Endothelial cell of umbilical vein (primary cell): ENCODE measurements around the gene NRARP. TPM values are rescaled to one million over a fixed set of nuclear protein-coding genes. Genes with fewer than 3 reads are reported as not detected.

Experiments
- BruUV-seq: library from RNA; stranded (reverse); fragments of 400-500 nt; replicated peaks from 2 replicates; lab custom pipeline; 2021; lab: Mats Ljungman, UMichigan
- CTCF ChIA-PET: fragments of 300-600, 350-600 bp; sonication (Branson Sonifier 250); formaldehyde crosslinking; loops from one replicate; lab custom pipeline; 2021; ENCODE audit warnings: antibody characterized with exemption, inconsistent platforms; lab: Charles Lee
- POLR2A ChIA-PET: fragments of 300-600, 350-600 bp; sonication (Branson Sonifier 250); formaldehyde crosslinking; loops from one replicate; lab custom pipeline; 2021; ENCODE audit warnings: antibody characterized with exemption, inconsistent platforms; lab: Charles Lee
- DNase-seq: peaks from one replicate; pipeline ENCODE4 v3.0.0-alpha.2; 2011; ENCODE audit warnings: low read depth, low spot score
- FAIRE-seq: peaks from 2 replicates; lab custom pipeline; 2011; peaks lifted over from hg19 to GRCh38; lab: Jason Lieb, UNC
- H2AFZ ChIP-seq: 2 replicates; pipeline ENCODE4 v1.6.0; 2012; ENCODE audit warnings: low read depth, low read length, control low read depth, inconsistent platforms
- H3K27ac ChIP-seq: 2 replicates; pipeline ENCODE4 v1.5.1; 2011; ENCODE audit warnings: low read depth, mild to moderate bottlenecking, control low read depth, low read length, moderate library complexity; ENCODE audit not compliant: insufficient read depth
- H3K27me3 ChIP-seq, 2 experiments: 2 replicates each; pipeline versions ENCODE4 v1.6.0 to v1.6.1; 2011; ENCODE audit warnings: low read length in 2 of 2, mixed read lengths in 1 of 2; ENCODE audit not compliant: control insufficient read depth in 2 of 2, insufficient read depth in 2 of 2
- H3K36me3 ChIP-seq, 2 experiments: 2 replicates in 1 of 2; 3 replicates in 1 of 2; pipeline ENCODE4 v1.5.1; 2011; ENCODE audit warnings: low read length in 2 of 2, mild to moderate bottlenecking in 1 of 2, moderate library complexity in 1 of 2; ENCODE audit not compliant: control insufficient read depth in 2 of 2, insufficient read depth in 2 of 2; ENCODE audit errors: extremely low read depth in 1 of 2
- H3K4me1 ChIP-seq: 3 replicates; pipeline ENCODE4 v1.5.1; 2011; ENCODE audit warnings: mild to moderate bottlenecking, low read length; ENCODE audit not compliant: control insufficient read depth, insufficient read depth; ENCODE audit errors: extremely low read depth
- H3K4me2 ChIP-seq: 2 replicates; pipeline ENCODE4 v1.6.1; 2011; ENCODE audit warnings: low read length, control low read depth, mixed read lengths; ENCODE audit not compliant: insufficient read depth
- H3K4me3 ChIP-seq, 3 experiments: fragments of 200-600 bp in 1 of 3; sonication (generic), shearing (Covaris generic) in 1 of 3; replicated peaks in 1 of 3; 2 replicates each; pipeline ENCODE4 v1.5.1; 2011 to 2016; ENCODE audit warnings: control low read depth in 3 of 3, low read length in 3 of 3, mild to moderate bottlenecking in 2 of 3, inconsistent platforms in 1 of 3, low read depth in 1 of 3, moderate library complexity in 1 of 3; ENCODE audit not compliant: insufficient read depth in 1 of 3
- H3K79me2 ChIP-seq: 2 replicates; pipeline ENCODE4 v1.6.0; 2012; ENCODE audit warnings: low read length, inconsistent platforms; ENCODE audit not compliant: control insufficient read depth, insufficient read depth
- H3K9ac ChIP-seq: replicated peaks from 2 replicates; pipeline ENCODE3; 2011; ENCODE audit warnings: low read length, control low read depth; ENCODE audit not compliant: insufficient read depth; ENCODE audit errors: extremely low read depth
- H3K9me1 ChIP-seq: replicated peaks from 3 replicates; pipeline ENCODE4 v1.6.0; 2011; ENCODE audit warnings: mild to moderate bottlenecking, low read length; ENCODE audit not compliant: control insufficient read depth, insufficient read depth; ENCODE audit errors: extremely low read depth
- H3K9me3 ChIP-seq: replicated peaks from 2 replicates; pipeline ENCODE4 v1.5.1; 2012; ENCODE audit warnings: low read length, inconsistent platforms; ENCODE audit not compliant: control insufficient read depth, insufficient read depth
- H4K20me1 ChIP-seq: replicated peaks from 2 replicates; pipeline ENCODE3; 2011; ENCODE audit warnings: mild to moderate bottlenecking, low read length; ENCODE audit not compliant: control insufficient read depth, insufficient read depth; ENCODE audit errors: extremely low read depth
- CTCF ChIP-seq, 2 donors: IDR thresholded peaks; 1 replicate in 1 of 2; 2 replicates in 1 of 2; pipeline ENCODE4 v1.5.1; 2011; ENCODE audit warnings: low read length in 2 of 2, mild to moderate bottlenecking in 2 of 2, moderate library complexity in 2 of 2, control low read depth in 1 of 2, inconsistent platforms in 1 of 2, low read depth in 1 of 2; ENCODE audit not compliant: insufficient read depth in 1 of 2; ENCODE audit errors: extremely low read depth in 1 of 2
- EZH2 ChIP-seq: IDR thresholded peaks from 2 replicates; pipeline ENCODE4 v1.6.1; 2012; ENCODE audit warnings: borderline replicate concordance, low read depth, mild to moderate bottlenecking, moderate library complexity, low read length, inconsistent platforms; ENCODE audit not compliant: severe bottlenecking
- FOS ChIP-seq: IDR thresholded peaks from 2 replicates; pipeline ENCODE4 v1.6.1; 2011; ENCODE audit warnings: mild to moderate bottlenecking, low read length, moderate library complexity, borderline replicate concordance; ENCODE audit not compliant: insufficient read depth
- GATA2 ChIP-seq: IDR thresholded peaks from 2 replicates; pipeline ENCODE4 v1.7.0; 2011; ENCODE audit warnings: low read depth, mild to moderate bottlenecking, moderate library complexity, mixed read lengths, low read length; ENCODE audit not compliant: insufficient read length, insufficient read depth
- JUN ChIP-seq: IDR thresholded peaks from 2 replicates; pipeline ENCODE4 v1.6.1; 2011; ENCODE audit warnings: borderline replicate concordance, low read depth; ENCODE audit not compliant: insufficient read length, insufficient read depth
- MYC ChIP-seq: IDR thresholded peaks from one replicate; pipeline ENCODE4 v1.6.1; 2011; ENCODE audit warnings: mild to moderate bottlenecking, low read depth, low read length
- POLR2AphosphoS5 ChIP-seq: IDR thresholded peaks from 2 replicates; pipeline ENCODE4 v1.6.1; 2012; ENCODE audit warnings: low read depth, mild to moderate bottlenecking, control low read depth, low read length, moderate library complexity; ENCODE audit not compliant: insufficient read depth
- dilution Hi-C: fragments of 300-500 bp; cut with MboI; formaldehyde crosslinking; loops from one replicate; pipeline ENCODE4 v1.15.0; 2019; ENCODE audit warnings: low sequenced_read_pairs; ENCODE audit not compliant: extremely low pct_ligation_motif_present
- intact Hi-C: fragments of 100-400 bp; cut with micrococcal nuclease; formaldehyde crosslinking; loops from one replicate; pipeline ENCODE4 v1.10.0; 2022
- polyA plus RNA-seq, 4 experiments: library from polyadenylated mRNA; depleted of rRNA in 3 of 4; stranded (reverse) in 3 of 4; unstranded in 1 of 4; fragments of >200 nt; gene quantifications; 2 replicates each; pipeline versions ENCODE4 v1.2.1 to v1.2.3, GENCODE V29; 2011 to 2012; ENCODE audit warnings: missing spikeins in 1 of 4
- total RNA-seq: library from RNA; stranded (reverse); gene quantifications from 2 replicates; pipeline ENCODE4 v1.2.3, GENCODE V29; 2021

The NRARP gene
- total and polyA plus RNA-seq, 2 donors (not counting 3 experiments of a cell fraction or from before 2014, with no cell fraction given): 50.0 to 72.9 TPM

GRCh38 chr9:137279741-137280473, 22.2 kb downstream of the NRARP start:
- Histone ChIP-seq H3K27ac (no peak overlapping the region), H3K27me3 (no peaks in the 10 kb centered on the region), H3K9me3 (no peaks in the 10 kb centered on the region), H3K4me2 (no peak overlapping the region), H3K4me3 (no peak overlapping the region), H3K79me2 (peaks cover 42% of the 10 kb centered on the region), H3K9me1 (no peaks in the 10 kb centered on the region), H2AFZ (no peak overlapping the region), H3K4me1 (peaks cover 28% of the 10 kb centered on the region), H3K9ac (no peak overlapping the region), H3K36me3 (peaks cover 10% of the 10 kb centered on the region in 2 experiments), H4K20me1 (no peaks in the 10 kb centered on the region)
- dilution Hi-C loops (no loop called here), intact Hi-C loops (no loop called here)
- FAIRE-seq (no peak), DNase-seq (no peak)
- TF ChIP-seq EZH2 (no peak), CTCF (IDR thresholded peaks at IDR 0.05; ENCODE audit: extremely low read depth in 1 of 2, insufficient read depth in 1 of 2, low read depth in 1 of 2, low read length in 2 of 2) (no peak), FOS (no peak), POLR2AphosphoS5 (no peak), MYC (no peak), GATA2 (no peak), JUN (no peak)
- TSS peak; percentile 3 for BruUV-seq
- ChIA-PET POLR2A (no interaction called here), CTCF (interaction anchor here (0.9 to 1.3 kb wide), 3 partner anchors 18 to 43 kb away, joined by 4 read pairs; partner anchors contain the start of gene NRARP)
